GM19324 (cell line): ENCODE results near the gene C3orf20.
A peak's percentile ranks its signal among the peaks of the same experiment; 100 is the strongest.
"Not testable (repeated sequence)": the region's sequence is repeated elsewhere in the genome, so short reads cannot be mapped to it uniquely, and the experiment has no call there.

Experiments used
- ATAC-seq: cut with Tn5 transposase; IDR thresholded peaks from one replicate; pipeline ENCODE4 v1.9.1; 2021; ENCODE audit warnings: mild to moderate bottlenecking, moderate library complexity; ENCODE audit not compliant: unreplicated experiment, low FRiP score

Gene C3orf20

DNA sequence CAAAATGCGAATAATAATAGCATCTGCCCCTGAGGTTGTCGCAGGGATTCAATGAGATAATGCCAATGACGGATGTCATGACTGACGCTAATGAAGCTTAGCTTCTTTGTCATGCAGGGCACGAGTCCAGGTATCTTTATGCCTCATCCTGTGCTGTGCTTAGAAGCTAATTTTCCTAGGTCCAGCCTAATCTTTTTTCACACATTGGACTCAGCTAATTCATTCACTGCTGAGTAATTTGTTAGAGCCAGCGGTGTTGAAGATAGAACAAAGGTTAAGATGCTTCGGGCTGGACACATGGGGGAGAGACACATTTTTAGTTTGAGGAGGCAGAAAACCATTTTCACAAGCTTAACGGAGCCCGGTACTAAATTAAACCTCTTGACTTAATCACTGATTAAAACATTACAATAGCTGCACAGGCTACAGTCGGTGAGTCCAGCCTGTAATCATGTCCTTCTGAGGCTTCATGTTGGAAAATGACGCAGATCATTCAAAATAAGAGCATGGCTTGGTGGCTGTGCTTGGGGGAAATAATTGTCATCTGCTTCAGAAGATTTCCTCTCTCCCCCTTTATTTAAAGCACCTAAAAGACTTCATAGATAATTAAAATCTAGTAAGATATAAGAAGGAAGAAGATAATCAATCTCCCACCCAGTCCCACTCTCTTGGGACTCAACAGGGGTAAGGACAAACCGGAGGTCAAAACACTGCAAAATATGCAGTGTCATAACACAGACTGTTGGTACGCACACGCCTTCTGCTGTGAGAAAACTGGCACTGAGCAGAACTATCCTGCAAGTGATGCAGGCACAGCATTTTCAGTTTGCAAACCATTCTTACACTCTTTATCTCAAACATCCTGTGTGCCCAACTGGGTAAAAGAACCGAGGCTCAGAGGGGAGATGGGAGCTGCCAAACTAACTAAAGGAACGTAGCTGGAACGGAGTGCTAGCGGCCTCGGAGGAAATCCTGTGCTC, 26.7 kb upstream of the C3orf20 start:
- ATAC-seq = no peak

DNA sequence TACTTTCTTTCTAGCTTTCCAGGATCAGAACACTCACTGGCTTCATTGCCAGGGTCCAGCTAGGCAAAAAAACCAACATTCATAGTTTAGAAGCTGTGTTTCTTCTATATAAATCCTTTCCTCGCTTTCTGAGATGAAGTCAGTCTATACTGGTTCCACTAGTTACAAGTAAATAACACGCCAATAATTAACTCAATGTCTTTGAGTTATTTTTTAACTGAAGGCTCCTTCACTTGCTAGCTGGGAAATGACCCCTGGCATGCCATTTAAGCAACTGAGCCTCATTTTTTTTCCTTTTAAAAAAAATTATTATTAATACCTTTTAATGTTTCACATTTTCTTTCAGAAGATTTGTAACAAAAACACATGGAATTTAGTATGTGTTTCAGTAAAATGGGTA, 25.5 kb upstream of the C3orf20 start:
- ATAC-seq = no peak

DNA sequence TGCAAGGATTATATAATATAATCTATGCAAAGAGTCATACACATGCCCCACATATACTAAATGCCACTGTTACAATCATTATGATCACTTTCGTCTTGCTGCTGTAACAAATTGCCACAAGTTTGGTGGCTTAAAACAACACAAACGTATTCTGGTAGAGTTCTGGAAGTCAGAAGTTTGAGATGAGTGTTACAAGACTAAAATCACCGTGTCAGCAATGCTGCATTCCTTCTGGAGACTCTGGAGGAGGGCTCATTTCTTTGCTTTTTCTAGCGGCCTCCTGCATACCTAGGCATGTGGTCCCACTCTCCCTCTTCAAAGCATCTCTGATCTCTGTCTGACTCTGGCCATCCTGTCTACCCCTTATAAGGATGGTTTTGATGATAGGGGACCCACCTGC, 24.7 kb upstream of the C3orf20 start:
- ATAC-seq = no peak

DNA sequence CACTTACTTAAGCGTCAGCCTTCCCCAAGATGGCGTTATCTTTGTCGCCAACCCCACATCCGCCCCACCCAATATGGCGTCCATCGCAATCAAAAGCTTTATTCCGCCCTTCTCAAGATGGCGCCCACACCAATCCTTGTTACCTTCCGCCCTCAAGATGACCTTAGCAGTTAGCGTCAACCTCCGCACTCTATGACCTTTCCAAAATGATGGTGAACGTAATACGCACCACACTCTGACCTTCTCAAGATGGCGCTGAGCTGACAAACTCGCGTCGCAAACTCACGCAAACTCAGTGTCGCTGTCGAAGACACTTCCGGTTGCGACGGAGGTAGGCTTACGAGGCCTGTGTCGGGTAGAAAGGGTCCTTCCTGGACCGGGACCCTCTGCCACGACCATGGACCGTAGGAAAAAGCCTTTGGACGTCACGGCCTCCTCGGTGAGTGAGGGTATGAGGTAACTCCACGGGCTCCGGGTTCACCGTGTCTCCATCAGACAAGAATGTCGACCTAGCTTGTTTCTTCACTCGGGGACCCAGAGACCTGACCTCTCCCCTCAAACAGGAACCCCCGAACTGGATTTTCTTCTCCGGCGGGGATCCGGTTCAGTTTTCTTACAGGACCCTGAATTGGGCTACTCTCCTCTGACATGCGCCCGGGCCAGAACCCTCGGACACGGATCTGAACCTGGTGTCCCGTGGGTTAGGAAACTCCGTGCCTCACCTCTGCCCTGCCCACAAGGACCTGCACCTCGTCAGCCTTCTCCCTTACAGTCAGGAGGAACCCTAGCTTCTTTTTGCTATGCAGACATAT, 23.3 kb upstream of the C3orf20 start, which contains the start of gene CCDC174:
Gene CCDC174, plus strand, starts transcription at position 323 of the 812 bp plus-strand sequence. Its CDS starts 75 bp downstream, at position 398.
- peak; percentile 99 for ATAC-seq

DNA sequence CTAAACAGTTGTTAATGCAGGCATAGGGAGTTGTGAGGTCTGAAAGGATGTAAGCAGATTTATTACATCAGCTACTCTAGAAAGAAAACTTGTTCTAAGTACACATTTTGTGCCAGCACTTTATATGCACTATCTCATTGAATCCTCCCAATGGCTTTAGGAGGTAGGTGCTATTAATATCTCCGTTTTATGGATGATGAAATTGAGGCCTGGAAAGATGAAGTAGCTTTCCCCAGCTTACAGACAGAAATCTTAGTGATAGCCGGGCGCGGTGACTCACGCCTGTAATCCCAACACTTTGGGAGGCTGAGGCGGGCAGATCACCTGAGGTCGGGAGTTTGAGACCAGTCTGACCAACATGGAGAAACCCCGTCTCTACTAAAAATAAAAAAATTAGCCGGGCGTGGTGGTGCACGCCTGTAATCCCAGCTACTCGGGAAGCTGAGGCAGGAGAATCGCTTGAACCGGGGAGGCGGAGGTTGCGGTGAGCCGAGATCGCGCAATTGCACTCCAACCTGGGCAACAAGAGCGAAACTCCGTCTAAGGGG, 22.5 kb upstream of the C3orf20 start:
- ATAC-seq = not testable (repeated sequence)

GRCh38 chr3:14657579-14657978, 17.4 kb upstream of the C3orf20 start:
- no peak for ATAC-seq

DNA sequence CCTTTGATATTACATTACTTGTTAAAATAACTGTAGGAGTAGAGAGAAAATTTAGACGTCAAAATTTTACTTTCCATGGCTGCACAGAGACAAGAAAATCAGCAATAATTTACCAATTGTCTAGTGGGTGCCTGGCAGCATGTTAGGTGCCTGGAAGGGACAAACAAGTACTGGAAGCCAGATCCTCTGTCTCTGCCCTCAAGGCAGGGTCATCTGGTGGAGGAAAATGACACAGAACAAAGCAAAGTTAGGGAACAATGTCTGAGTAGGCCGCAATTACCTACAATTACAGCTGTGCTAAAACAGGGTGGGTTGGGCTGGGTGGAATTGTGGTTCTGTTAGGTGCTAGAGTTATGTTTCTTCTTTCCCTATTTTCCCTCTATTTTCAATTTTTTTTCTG, 16.0 kb upstream of the C3orf20 start:
- no peak for ATAC-seq

GRCh38 chr3:14660942-14661341, 14.0 kb upstream of the C3orf20 start:
- no peak for ATAC-seq

- ATAC-seq = no peak
These were observed 11.4 kb upstream of the C3orf20 start for GRCh38 chr3:14663396-14664135.

- no peak for ATAC-seq
These were observed 10.8 kb upstream of the C3orf20 start for GRCh38 chr3:14664170-14664569.

DNA sequence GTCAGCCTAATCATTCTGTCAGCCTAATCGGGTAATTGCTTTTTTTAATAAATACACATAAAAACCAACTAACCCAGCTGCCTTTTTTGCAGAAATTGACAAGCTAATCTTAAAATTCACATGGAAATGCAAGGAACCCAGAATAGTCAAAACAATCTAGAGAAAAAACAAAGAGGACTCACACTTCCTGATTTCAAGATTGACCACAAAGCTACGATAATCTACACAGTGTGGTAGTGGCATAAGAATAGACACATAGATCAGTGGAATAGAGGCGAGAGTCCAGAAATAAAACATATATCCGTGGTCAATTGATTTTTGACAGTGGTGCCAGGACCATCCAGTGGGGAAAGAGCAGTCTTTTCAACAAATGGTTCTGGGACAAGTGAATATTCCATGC, 2.4 kb upstream of the C3orf20 start:
- ATAC-seq = no peak

DNA sequence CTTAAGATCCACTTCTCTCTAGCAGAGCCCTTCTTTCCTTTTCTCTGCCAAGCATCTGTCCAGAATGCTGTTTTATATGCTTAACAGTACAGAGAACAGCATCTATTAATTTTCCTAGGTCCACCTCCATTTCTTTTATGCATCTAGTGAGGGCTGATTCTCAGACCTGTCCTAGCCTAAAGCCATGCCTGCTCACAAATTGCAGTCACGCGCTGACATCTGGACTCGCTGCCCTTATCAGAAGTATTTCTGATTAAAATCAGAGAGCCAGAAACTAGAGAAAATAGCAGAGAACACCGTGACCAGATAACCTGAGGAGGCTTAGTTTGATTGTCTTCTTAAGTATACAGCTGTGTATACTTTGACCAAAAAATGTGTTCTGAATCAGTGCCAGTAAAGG, 1.9 kb downstream of the C3orf20 start:
- no peak for ATAC-seq

- ATAC-seq = no peak
These were observed 3.1 kb downstream of the C3orf20 start for GRCh38 chr3:14678015-14678503.

DNA sequence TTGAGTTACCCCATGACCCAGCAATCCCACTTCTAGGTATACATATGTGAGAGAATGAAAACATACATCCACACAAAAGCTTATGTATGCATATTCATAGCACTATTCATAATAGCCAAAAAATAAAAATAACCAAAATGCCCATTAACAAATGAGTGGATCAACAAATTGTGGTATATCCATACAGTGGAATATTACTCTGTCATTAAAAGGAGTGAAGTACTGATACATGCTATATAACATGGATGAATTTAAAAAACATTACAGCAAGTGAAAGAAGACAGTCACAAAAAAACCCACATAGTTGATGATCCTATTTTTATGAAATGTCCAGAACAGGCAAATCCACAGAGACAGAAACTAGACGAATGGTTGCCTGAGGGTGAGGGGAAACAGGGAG, 5.2 kb downstream of the C3orf20 start:
- ATAC-seq = no peak

DNA sequence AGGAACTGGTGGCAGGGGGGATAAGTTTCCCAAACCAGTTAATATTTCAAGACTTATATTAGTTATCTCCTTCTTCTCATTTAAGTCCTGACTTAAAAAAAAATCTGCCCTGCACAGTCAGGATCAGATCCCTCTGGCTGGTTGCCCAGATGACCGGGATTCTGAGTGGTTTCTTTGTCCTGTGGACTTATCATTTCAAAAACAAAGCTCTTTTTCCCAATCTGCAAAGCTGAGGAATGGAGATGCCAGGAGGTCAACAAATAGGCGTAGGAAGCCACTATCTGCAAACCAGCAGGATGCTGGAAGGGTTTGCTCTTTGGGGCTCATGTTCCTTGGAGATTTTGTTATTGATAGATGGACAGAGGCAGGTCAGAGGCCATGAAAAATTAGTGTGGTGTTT, 5.8 kb downstream of the C3orf20 start:
- ATAC-seq = no peak

GRCh38 chr3:14684447-14684846, 9.5 kb downstream of the C3orf20 start:
- ATAC-seq = no peak

GRCh38 chr3:14685179-14685578, 10.2 kb downstream of the C3orf20 start:
- ATAC-seq = no peak

DNA sequence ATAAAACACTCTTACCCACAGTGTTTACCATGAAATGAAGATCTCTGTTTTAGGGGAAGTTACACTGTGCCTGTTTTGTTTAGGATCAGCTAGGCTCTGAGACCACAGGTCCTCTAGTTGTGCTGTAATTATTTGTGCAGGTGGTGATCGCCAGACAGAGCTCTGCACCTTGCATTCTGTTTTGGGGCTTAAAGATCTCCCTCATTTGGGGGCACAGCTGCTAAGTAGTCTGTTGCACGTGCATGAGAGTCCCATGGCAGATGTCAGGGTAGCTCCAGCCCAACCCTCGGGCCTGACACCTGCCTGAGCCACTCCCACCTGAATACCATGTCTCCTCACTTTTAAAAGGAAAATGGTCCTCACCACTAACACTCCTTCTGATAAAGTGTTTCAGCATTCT, 12.4 kb downstream of the C3orf20 start:
- no peak for ATAC-seq

DNA sequence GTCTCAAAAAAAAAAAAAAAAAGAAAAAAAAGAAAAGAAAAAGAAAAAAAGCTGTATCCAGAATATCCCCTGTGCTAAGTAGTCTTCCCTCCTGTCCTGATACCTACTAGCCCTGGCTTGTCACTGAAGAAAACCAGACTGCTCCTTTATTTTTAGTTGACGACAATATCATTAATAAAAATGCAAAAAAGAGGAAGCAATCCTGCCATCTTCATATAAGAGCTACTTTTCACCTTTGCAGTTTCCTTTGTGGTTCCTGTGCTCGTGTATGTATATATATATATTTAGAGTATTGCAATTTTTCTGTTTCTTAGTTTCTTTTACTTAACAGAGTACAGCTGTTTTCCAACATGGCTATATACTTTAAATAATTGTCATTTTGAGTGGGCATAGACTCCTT, 13.6 kb downstream of the C3orf20 start:
- ATAC-seq = no peak
